Stimulated activated naive B cell treated with anti-CD40 and anti-IgM and Interleukin-4, amounts not matched to agents 10 μg/mL and 1 μg/mL and 100 μg/mL, for 72 hours (primary cell): ENCODE results near the gene NLRC5.
A peak's percentile ranks its signal among the peaks of the same experiment; 100 is the strongest.
"Not testable (repeated sequence)": the region's sequence is repeated elsewhere in the genome, so short reads cannot be mapped to it uniquely, and the experiment has no call there.

Source experiments
- ATAC-seq, 2 donors: fragments of 150-1000 bp; cut with Tn5 transposase; replicated peaks; 2 replicates each; pipeline ENCODE4 v1.10.0; 2021; ENCODE audit warnings: moderate library complexity in 1 of 2
- DNase-seq: peaks from one replicate; pipeline ENCODE4 v3.0.0; 2021
- H3K27ac Mint-ChIP-seq: one replicate; pipeline ENCODE4 v1.8.0; 2022; ENCODE audit warnings: mild to moderate bottlenecking, mixed read lengths
- H3K27me3 Mint-ChIP-seq, 2 donors: one replicate each; pipeline ENCODE4 v1.8.0; 2022; ENCODE audit warnings: mixed read lengths in 2 of 2
- H3K36me3 Mint-ChIP-seq, 2 donors: one replicate each; pipeline ENCODE4 v1.8.0; 2022; ENCODE audit warnings: mixed read lengths in 2 of 2, mild to moderate bottlenecking in 1 of 2
- H3K4me1 Mint-ChIP-seq, 2 donors: one replicate each; pipeline ENCODE4 v1.8.0; 2022; ENCODE audit warnings: mixed read lengths in 2 of 2, mild to moderate bottlenecking in 1 of 2
- H3K4me3 Mint-ChIP-seq, 2 donors: one replicate each; pipeline ENCODE4 v1.8.0; 2022; ENCODE audit warnings: mild to moderate bottlenecking in 2 of 2, mixed read lengths in 2 of 2, moderate library complexity in 1 of 2
- H3K9me3 Mint-ChIP-seq, 2 donors: one replicate each; pipeline ENCODE4 v1.8.0; 2022; ENCODE audit warnings: mixed read lengths in 2 of 2, mild to moderate bottlenecking in 1 of 2

NLRC5 gene

DNA sequence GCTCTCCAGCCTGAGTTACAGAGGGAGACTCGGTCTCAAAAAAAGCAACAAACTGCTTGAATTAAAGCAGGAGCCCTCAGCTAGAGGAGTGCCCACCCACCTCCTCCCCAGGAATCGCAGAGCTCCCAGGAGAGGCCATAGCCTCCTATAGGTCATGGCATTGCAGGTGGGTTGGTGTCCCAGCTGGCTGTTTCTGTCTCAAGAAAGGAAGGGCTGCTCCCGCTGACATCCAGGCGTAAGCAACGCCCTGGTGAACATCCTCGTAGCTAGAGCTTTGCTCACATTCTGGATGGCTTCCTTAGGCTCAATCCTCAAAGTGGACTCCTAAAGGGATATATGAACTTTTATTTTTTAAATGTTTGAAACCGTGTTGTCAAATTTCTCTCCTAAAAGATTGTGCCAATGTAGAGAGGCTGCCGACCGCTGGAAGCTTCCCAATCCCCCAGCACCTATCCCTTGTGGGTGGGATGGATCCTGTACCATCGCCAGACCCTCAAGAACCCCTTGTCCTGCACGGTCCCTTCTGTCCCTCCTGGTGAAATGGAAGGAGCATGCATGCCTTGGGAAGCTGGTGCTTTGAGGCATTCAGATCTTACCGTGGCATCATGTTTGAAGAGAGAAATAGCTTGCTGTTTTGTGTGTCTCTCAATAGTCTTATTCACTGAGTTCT, 5.9 kb downstream of the NLRC5 start:
- Mint-ChIP-seq H3K27me3 (no peaks in the 10 kb centered on the region), H3K4me1 (peaks cover 53 to 83% of the 10 kb centered on the region in 2 donors), H3K27ac (peak overlapping the region; percentile 14), H3K9me3 (no peaks in the 10 kb centered on the region), H3K36me3 (peaks cover 55 to 70% of the 10 kb centered on the region in 2 donors), H3K4me3 (no peak overlapping the region)
- DNase-seq = no peak
- ATAC-seq = no peak

DNA sequence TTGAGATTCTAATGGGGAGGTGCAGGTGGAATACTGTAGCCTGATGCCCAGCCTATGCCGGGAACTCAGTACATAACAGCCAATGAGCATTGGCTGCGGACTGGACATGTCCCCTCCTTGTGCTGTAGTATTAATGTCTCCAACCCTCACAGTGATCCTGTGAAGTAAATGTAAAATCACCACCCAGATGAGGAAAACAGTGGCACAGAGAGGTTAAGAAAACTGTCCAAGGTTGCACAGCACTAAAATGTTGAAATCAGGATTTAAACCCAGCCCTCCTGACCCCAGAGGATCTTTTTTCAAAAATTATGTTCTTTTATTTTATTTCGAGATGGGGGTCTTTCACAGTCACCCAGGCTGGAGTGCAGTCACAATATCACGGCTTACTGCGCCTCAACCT, 7.9 kb downstream of the NLRC5 start:
- Mint-ChIP-seq H3K4me1 (peaks cover 56 to 85% of the 10 kb centered on the region in 2 donors), H3K9me3 (peaks cover 5 to 6% of the 10 kb centered on the region in 2 donors), H3K27ac (peak overlapping the region; percentile 25), H3K36me3 (peaks cover 53 to 70% of the 10 kb centered on the region in 2 donors), H3K27me3 (no peaks in the 10 kb centered on the region), H3K4me3 (peak overlapping the region in 1 of 2 donors; percentile 17)
- ATAC-seq = no peak
- DNase-seq = no peak

DNA sequence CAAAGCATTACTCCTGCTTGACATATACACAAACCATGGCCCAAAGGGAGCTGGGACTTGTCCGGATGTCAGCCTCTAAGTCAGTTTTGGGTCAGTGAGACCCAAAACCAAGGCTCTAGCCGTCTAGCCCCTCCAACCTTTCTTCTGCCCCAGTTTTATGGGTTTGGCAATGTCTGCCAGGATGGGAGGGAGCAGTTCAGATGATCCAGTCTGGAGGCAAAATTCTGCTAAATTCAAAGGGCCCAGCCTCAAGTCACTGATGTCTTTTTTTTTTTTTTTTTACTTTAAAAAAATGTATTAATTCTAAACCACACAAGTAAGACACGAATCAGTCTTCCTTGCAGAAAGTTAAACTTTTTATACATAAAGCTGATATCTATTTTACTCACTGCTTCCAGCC, 8.6 kb downstream of the NLRC5 start:
- ATAC-seq (no peak), DNase-seq (no peak)
- no peaks in the 10 kb centered on the region for H3K27me3 Mint-ChIP-seq
- H3K9me3 Mint-ChIP-seq = peaks cover 5 to 6% of the 10 kb centered on the region in 2 donors
- no peak overlapping the region for H3K4me3 Mint-ChIP-seq
- H3K36me3 Mint-ChIP-seq = peaks cover 55 to 71% of the 10 kb centered on the region in 2 donors
- peaks cover 59 to 89% of the 10 kb centered on the region in 2 donors for H3K4me1 Mint-ChIP-seq
- H3K27ac Mint-ChIP-seq = no peak overlapping the region

DNA sequence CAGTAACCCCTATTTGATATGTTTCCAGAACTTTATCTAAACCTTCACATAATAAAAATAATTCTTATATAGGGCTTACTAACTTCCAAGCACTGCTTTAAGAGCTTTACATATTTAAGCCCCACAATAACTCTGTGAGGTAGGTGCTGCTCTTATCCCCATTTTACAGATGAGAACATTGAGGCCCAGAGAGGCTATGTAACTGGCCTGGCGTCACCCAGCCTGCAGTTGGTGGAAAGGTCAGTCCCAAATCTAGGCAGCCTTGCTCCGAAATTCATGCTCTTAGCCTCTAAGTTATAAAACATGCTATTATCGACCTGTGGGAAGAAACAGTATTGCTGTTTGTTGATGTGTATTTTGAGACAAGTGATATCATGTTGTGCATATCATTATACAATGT, 9.0 kb downstream of the NLRC5 start:
- no peak overlapping the region for H3K4me3 Mint-ChIP-seq
- DNase-seq (no peak), ATAC-seq (no peak)
- H3K9me3 Mint-ChIP-seq = peaks cover 5 to 6% of the 10 kb centered on the region in 2 donors
- H3K27me3 Mint-ChIP-seq = no peaks in the 10 kb centered on the region
- peak overlapping the region; percentile 98 for H3K27ac Mint-ChIP-seq
- H3K36me3 Mint-ChIP-seq = peaks cover 54 to 71% of the 10 kb centered on the region in 2 donors
- peaks cover 58 to 89% of the 10 kb centered on the region in 2 donors for H3K4me1 Mint-ChIP-seq

DNA sequence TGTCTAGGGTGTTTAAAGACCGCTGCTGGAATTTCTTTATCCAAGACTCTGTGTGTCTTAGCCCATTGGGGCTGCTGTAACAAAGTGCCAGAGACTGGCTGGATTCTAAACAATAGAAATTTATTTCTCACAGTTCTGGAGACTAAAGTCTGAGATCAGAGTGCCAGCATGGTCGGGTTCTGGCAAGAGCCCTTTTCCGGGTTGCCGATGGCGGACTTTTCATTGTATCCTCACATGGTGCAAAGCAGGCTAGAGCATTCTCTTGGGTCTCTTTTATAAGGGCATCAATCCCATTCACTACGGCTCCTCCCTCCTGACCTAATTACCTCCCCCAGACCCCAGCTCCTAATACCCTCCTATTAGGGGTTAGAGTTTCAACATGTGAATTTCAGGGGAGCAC, 9.5 kb downstream of the NLRC5 start:
- peak overlapping the region; percentile 98 for H3K27ac Mint-ChIP-seq
- DNase-seq (no peak), ATAC-seq (no peak)
- no peaks in the 10 kb centered on the region for H3K27me3 Mint-ChIP-seq
- H3K9me3 Mint-ChIP-seq = peaks cover 5 to 6% of the 10 kb centered on the region in 2 donors
- peak overlapping the region in 1 of 2 donors; percentile 31 for H3K4me3 Mint-ChIP-seq
- H3K36me3 Mint-ChIP-seq = peaks cover 54 to 71% of the 10 kb centered on the region in 2 donors
- H3K4me1 Mint-ChIP-seq = peaks cover 61 to 89% of the 10 kb centered on the region in 2 donors

DNA sequence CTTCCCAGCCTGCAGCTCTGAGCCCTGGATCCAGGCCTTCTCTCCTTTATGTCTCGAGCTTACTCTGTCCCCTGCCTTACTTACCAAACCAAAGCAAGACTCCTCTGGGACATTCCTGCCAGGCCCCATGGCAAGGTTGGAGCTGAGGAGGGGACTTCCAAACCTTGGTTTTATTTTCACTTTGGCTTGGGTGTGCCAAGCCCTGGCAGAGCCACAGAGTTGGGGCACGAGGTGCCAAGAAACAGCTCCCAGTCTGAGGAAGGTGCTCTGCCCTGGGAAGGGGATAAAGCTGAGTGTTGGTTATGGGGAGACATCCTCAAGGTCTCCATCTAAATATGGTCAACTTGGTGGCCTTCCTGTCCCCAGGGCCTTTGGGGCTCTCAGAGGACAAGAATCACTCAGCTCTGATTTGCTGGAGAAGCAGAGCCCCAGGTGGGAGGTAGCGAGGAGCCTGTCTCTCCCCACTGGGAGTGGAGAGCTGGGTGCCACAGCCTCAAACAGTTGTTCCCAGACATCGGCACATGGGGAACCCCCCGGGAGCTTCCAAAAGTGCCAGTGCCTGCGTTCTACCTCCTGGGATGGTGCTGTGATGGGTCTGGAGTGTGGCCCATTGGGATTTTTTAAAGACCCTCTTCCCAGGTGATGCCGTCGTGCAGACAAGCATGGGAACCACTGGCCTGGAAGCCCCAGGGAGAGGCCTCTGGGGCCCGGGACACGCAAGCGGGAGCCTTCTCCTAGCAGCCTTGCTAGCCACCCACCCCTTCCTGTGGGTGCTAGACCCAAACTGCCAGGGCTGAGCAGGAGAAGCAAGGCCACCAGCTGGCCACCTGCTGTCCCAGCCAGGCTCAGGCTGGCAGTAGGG, 10.3 kb downstream of the NLRC5 start:
- Mint-ChIP-seq H3K4me3 (peak overlapping the region; percentile 62 to 64), H3K4me1 (peaks cover 61 to 89% of the 10 kb centered on the region in 2 donors), H3K27ac (peak overlapping the region; percentile 98), H3K27me3 (no peaks in the 10 kb centered on the region), H3K36me3 (peaks cover 52 to 71% of the 10 kb centered on the region in 2 donors), H3K9me3 (peaks cover 5 to 6% of the 10 kb centered on the region in 2 donors)
- ATAC-seq (peak; percentile 21 to 36), DNase-seq (peak; percentile 23)

DNA sequence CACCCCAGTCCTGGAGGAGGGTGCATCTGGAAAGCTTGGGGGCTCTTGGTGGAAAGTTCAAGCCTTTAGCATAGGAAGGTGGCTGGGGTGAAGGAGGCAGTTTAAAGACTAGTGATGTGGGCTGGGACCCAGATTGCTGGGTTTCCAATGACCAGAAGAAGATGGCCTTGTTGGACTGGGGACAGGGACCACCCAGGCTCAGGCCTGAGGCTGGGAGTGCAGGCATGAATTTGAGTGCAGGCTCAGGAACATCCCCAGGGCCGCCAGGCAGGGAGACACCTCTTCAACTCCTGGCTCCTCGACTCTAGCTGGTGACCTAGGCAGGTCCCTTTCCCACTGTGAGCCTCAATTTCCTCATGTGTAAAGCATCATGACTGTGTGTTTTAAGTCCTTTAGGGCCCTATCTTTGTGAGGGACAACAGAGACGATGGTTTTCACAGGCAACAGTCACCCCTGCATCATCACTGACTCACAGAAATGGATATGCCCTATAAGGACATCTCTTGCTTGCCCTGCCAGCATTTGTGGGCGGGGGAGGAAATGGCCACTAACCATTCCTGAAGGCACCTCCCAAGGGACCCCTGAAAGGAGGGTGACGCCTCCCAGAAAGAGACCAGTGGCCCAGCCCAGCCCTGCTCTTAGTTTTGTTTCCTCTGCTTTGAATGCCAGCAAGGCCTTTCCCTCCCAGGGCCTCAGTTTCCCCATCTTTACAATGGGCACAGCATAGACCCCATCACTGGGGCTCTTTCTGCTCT, 11.1 kb downstream of the NLRC5 start:
- ATAC-seq = peak; percentile 84 to 85
- Mint-ChIP-seq H3K4me1 (peaks cover 64 to 89% of the 10 kb centered on the region in 2 donors), H3K36me3 (peaks cover 57 to 77% of the 10 kb centered on the region in 2 donors), H3K27me3 (no peaks in the 10 kb centered on the region), H3K4me3 (peak overlapping the region; percentile 62 to 64), H3K9me3 (peaks cover 5 to 6% of the 10 kb centered on the region in 2 donors), H3K27ac (peak overlapping the region; percentile 98)
- peak; percentile 85 for DNase-seq

DNA sequence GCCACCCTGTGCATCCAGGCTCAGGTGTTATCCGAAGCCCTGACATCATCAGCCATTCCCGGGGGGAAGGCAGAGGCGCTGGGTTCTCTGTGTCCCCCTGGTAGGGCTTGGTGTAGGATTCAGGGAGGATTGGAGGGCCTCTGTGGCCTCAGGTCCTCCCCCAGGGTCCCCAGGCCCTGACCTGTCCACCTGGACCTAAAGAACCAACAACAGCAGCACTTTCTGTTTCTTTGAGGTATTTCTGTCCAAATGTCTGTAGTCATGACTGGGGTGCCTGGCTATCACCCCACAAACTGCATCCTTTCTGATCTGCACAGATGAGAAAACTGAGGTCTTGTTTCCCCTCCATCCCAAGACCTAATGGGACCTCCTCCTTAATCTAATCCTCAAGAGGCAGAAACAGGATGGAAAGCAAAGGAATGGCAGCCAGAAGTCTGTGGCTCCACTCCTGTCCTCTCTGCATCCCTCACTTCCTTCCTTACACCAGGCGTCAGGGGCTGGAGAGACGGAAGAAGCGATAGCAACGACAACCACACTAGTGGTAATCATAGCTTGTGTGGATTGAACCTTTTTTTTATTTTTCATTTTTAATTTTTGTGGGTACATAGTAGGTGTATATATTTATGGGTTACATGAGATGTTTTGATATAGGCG, 11.8 kb downstream of the NLRC5 start:
- Mint-ChIP-seq H3K4me3 (peak overlapping the region; percentile 44 to 64), H3K27ac (peak overlapping the region; percentile 98), H3K36me3 (peaks cover 55 to 75% of the 10 kb centered on the region in 2 donors), H3K27me3 (no peaks in the 10 kb centered on the region), H3K9me3 (peaks cover 5 to 6% of the 10 kb centered on the region in 2 donors), H3K4me1 (peaks cover 62 to 89% of the 10 kb centered on the region in 2 donors)
- DNase-seq = no peak
- no peak for ATAC-seq

DNA sequence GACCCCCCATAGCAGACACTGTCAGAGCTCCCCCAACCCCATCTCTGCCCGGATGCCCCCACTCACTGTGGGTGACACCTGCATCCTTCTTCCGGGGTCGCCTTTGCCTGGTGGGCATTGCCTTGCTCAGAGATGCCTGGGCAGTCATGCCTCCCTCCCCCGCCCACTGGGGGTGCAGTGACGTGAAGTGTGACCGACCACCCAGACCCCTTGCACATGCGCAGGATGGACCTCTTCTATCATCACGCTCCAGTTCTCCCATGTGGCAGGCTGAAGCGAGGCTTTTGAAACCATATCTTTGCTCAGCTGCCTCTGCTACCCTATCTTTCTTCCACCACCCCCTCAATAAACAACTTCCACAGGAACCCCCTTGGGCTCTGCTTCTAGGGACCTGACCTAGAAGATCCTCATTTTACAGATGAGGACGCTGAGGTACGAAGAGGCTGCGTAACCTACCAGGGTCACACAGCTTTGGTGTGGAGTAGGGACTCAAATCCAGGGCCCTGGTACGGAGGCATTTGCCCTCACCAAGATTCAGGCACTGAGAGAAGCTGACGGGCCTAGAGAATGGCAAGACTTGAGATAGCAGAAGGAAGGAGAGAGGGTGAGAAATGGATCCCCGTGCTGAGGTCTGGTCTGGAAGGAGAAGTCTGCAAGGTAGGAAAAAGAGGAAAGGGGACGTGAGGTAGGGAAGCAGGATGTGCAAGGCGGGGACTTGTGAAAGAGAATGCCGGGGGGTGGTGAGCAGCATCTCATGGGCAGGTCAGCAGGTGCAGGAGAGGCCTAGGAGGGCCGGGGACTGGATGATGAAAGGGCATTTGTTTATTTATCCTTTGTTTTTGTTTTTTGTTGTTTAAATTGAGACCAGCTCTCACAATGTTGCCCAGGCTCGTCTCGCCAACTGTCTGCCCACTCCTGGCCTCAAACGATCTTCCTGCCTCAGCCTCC, 14.4 kb downstream of the NLRC5 start:
- Mint-ChIP-seq H3K9me3 (peaks cover 5 to 6% of the 10 kb centered on the region in 2 donors), H3K27me3 (no peaks in the 10 kb centered on the region), H3K4me3 (peak overlapping the region; percentile 77 to 86), H3K4me1 (peaks cover 53 to 82% of the 10 kb centered on the region in 2 donors), H3K36me3 (peaks cover 45 to 75% of the 10 kb centered on the region in 2 donors), H3K27ac (peak overlapping the region; percentile 93)
- DNase-seq (peak; percentile 28), ATAC-seq (peak; percentile 15 to 16)

DNA sequence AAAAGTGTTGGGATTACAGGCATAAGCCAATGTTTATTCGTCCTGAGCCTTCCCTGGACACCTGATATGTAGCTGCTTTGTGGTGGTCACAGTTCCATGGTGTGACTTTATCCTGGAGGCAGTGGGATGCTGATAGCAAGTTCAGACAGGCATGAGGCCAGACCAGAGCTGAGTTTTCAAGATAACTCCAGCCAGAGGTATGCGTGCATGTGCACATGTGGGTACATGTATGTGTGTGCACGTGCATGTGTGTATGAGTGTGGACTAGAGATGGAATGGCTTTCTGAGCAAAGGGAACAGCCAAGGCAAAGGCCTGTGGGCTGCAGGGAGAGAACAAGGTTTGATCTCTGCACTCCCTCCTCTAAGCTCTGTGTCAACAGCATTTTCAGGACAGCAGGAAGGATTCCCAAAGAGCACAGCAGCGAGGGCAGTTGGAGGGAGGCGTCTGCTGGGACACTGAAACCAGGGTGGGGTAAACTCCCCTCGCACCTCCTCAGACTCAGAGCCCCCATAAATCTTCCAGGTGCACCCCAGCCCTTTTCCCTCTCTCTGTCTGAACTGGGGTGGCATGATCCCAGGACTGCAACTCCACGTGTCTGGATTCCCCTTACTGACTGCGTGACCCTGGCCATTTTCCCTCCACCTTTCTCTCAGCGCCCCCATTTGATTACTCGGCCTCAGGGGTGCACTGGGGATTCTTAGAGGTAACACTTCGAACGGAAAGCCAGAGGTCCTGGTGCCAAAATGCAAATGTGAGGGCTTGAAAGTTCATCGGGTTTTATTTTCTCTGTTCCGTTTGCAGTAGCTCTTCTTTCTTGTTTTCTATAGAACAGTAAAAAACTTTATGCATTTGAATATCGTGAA, 15.3 kb downstream of the NLRC5 start:
- peak in 1 of 2 donors; percentile 35 for ATAC-seq
- Mint-ChIP-seq H3K9me3 (peaks cover 5 to 6% of the 10 kb centered on the region in 2 donors), H3K27me3 (no peaks in the 10 kb centered on the region), H3K4me3 (peak overlapping the region; percentile 77 to 86), H3K27ac (peak overlapping the region; percentile 93), H3K4me1 (peaks cover 47 to 80% of the 10 kb centered on the region in 2 donors), H3K36me3 (peaks cover 48 to 74% of the 10 kb centered on the region in 2 donors)
- no peak for DNase-seq

DNA sequence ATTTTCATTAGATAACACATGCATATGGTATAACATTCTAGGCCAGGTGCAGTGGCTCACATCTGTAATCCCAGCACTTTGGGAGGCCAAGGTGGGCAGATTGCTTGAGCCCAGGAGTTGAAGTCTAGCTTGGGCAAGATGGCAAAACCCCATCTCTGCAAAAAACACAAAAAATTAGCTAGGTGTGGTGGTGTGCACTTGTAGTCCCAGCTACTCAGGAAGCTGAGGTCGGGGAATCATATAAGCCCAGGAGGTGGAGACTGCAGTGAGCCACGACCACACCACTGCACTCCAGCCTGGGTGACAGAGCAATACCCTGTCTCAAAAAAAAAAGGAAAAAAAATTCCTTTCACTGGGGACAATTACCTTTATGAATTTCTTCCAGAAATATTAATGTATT, 16.2 kb downstream of the NLRC5 start:
- H3K27me3 Mint-ChIP-seq, H3K9me3 Mint-ChIP-seq, ATAC-seq, DNase-seq: not testable (repeated sequence)
- peak overlapping the region in 1 of 2 donors; percentile 46 for H3K4me3 Mint-ChIP-seq
- H3K27ac Mint-ChIP-seq = peak overlapping the region; percentile 67
- H3K36me3 Mint-ChIP-seq = peaks cover 50 to 75% of the 10 kb centered on the region in 2 donors
- peaks cover 46 to 79% of the 10 kb centered on the region in 2 donors for H3K4me1 Mint-ChIP-seq

DNA sequence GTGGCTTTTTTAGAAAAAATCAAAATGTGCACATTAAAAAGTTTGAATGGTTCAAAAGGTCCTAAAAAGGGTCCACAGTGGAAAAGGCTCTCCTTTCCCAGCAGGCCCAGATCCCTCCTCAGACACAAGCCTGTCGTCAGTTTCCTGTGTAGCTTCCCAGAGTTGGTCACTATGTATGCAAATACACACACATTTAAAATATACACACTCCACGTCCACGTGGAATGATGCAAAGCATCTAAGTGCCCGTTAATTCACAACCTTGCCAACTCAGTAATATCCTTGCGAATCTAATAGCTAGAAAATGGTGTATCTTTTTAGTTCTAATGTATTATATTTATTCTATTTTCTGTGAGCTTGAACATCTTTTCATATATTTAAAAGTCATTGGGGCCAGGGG, 17.7 kb downstream of the NLRC5 start:
- no peak for DNase-seq
- no peak for ATAC-seq
- Mint-ChIP-seq H3K9me3 (peaks cover 1 to 2% of the 10 kb centered on the region in 2 donors), H3K4me3 (peak overlapping the region; percentile 44 to 56), H3K27me3 (no peaks in the 10 kb centered on the region), H3K4me1 (peaks cover 38 to 77% of the 10 kb centered on the region in 2 donors), H3K36me3 (peaks cover 46 to 68% of the 10 kb centered on the region in 2 donors), H3K27ac (peak overlapping the region; percentile 65)
